Colon (tissue), 2 donors: Measurements from ENCODE around the gene TSC1.

ENCODE experiments used
- FAIRE-seq: peaks from 2 replicates; lab custom pipeline; 2012; peaks lifted over from hg19 to GRCh38; lab: Jason Lieb, UNC
- donor health status: control.
- donor health status: control.

Gene TSC1

GRCh38 chr9:132937463-132937901 is 6.9 kb downstream of the TSC1 start:
- FAIRE-seq = no peak

- FAIRE-seq = no peak
Observed at GRCh38 chr9:132935026-132935425, 9.4 kb downstream of the TSC1 start.

- FAIRE-seq = no peak
Observed at GRCh38 chr9:132931178-132931735, 13.2 kb downstream of the TSC1 start.

- no peak for FAIRE-seq
Observed at GRCh38 chr9:132927704-132928103, 16.7 kb downstream of the TSC1 start.

- no peak for FAIRE-seq
Observed at GRCh38 chr9:132923346-132923902, 21.0 kb downstream of the TSC1 start.

- no peak for FAIRE-seq
Observed at GRCh38 chr9:132919614-132920268, 24.7 kb downstream of the TSC1 start.

- FAIRE-seq = no peak
Observed at GRCh38 chr9:132914924-132915323, 29.5 kb downstream of the TSC1 start.

GRCh38 chr9:132912131-132912530 is 32.3 kb downstream of the TSC1 start:
- FAIRE-seq = no peak

GRCh38 chr9:132910376-132910775 is 34.0 kb downstream of the TSC1 start:
- no peak for FAIRE-seq

- FAIRE-seq = no peak
Observed at GRCh38 chr9:132909311-132909710, 35.1 kb downstream of the TSC1 start.

GRCh38 chr9:132908635-132909034 is 35.8 kb downstream of the TSC1 start:
- FAIRE-seq = no peak

- FAIRE-seq = no peak
Observed at GRCh38 chr9:132905726-132906125, 38.7 kb downstream of the TSC1 start.

GRCh38 chr9:132903574-132904492 is 40.6 kb downstream of the TSC1 start:
- no peak for FAIRE-seq

- FAIRE-seq = no peak
Observed at GRCh38 chr9:132901858-132902831, 42.3 kb downstream of the TSC1 start.

- FAIRE-seq = no peak
Observed at GRCh38 chr9:132898051-132898450, 46.4 kb downstream of the TSC1 start.

- FAIRE-seq = no peak
Observed at GRCh38 chr9:132896906-132897305, 47.5 kb downstream of the TSC1 start.

GRCh38 chr9:132896264-132896663 is 48.2 kb downstream of the TSC1 start:
- FAIRE-seq = no peak

- no peak for FAIRE-seq
Observed at GRCh38 chr9:132894862-132895835, 49.3 kb downstream of the TSC1 start.

- no peak for FAIRE-seq
Observed at GRCh38 chr9:132894346-132894745, 50.1 kb downstream of the TSC1 start.

- FAIRE-seq = no peak
Observed at GRCh38 chr9:132892400-132892799, 52.0 kb downstream of the TSC1 start.
